DMS 273 (cell line): ENCODE data around the gene RXYLT1.
"Not testable (repeated sequence)": the region's sequence is repeated elsewhere in the genome, so short reads cannot be mapped to it uniquely, and the experiment has no call there.

Experiments
- DNase-seq: peaks from one replicate; lab custom pipeline; 2025; ENCODE audit not compliant: unreplicated experiment; lab: John Stamatoyannopoulos, UW

The RXYLT1 gene

DNA sequence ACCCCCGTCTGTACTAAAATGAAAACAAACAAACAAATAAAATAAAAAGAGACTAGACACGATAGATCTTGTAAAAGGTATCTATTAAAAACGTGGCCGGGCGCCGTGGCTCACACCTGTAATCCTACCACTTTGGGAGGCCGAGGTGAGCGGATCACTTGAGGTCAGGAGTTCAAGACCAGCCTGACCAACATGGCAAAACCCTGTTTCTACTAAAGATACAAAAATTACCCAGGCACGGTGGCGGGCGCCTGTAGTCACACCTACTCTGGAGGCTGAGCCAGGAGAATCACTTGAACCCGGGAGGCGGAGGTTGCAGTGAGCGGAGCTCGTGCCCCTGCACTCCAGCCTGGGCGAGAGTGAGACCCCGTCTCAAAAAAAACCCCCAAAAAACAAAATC, 63.0 kb downstream of the RXYLT1 start:
- DNase-seq = not testable (repeated sequence)

- DNase-seq = no peak
Measured at GRCh38 chr12:63843254-63843720, 63.6 kb downstream of the RXYLT1 start.

- peak; percentile 96 for DNase-seq
Measured at GRCh38 chr12:63843721-63844390, 64.1 kb downstream of the RXYLT1 start.

DNA sequence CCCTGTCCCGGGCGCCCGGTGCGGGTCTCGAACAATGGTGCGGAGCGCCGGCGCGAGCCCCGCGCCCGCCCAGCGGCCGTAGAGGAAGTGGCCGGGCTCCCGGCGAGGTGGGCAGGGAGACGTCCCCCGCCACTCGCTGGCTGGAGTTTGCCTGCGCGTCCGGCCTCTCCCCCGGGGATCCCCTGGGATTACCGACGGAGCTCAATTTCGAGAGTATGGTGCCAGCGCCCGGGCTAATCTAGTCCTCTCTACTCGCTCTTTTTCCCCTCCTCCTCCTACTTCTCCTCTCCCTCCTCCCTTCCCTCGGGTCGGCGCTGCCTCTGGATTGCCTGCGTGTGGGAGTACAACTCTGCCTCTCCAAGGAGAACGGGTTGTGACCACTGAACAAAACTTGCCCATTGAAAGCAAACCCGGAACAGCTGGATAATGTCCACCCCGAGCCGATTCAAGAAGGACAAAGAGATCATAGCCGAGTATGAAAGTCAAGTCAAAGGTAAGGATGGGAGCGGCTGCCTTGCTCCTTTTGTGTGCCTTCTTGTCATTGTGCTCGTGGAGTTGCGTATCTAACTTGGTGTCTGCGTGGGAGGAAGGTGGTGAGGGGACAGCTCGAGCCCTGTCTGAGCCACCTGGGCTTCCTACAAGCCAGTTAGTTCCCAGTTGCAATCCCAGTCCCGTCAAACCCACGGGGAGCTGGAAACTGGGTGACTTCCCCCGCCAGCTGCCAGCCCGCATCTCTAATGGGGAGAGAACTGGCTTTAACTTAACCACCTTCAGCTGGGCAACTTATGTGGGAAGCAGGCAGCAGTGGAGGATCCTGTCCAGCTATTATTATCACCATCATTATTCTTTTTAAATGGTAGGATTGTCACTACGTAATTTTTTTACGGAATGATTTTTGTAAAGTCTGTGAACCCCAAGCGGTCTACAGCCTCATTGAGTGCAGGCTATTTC, 65.0 kb downstream of the RXYLT1 start, which contains the start of gene SRGAP1:
TSS of gene SRGAP1 (plus strand) at position 310 of the 951 bp plus-strand sequence. CDS start at position 427, 117 bp downstream.
- DNase-seq = peak; percentile 78

- peak; percentile 3 for DNase-seq
Measured at GRCh38 chr12:63845726-63846125, 66.0 kb downstream of the RXYLT1 start.

GRCh38 chr12:63846238-63846967, 66.7 kb downstream of the RXYLT1 start:
- peak; percentile 4 for DNase-seq

DNA sequence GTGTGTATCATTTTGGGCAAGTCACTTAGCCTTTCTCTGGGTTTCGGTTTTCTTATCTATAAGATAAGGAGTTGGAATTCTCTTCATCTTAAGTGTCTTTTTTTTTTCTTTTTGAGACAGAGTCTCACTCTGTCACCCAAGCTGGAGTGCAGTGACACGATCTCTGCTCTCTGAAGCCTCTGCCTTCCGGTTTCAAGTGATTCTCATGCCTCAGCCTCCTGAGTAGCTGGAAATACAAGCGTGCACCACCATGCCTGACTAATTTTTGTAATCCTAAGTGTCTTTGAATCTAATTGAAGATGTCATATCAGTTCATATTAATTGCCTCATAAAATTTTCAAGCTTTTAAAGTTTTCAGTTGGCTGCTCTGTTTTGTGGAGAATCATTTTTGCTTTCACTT, 68.7 kb downstream of the RXYLT1 start:
- no peak for DNase-seq

- DNase-seq = peak; percentile 1
Measured at GRCh38 chr12:63849106-63849620, 69.5 kb downstream of the RXYLT1 start.

DNA sequence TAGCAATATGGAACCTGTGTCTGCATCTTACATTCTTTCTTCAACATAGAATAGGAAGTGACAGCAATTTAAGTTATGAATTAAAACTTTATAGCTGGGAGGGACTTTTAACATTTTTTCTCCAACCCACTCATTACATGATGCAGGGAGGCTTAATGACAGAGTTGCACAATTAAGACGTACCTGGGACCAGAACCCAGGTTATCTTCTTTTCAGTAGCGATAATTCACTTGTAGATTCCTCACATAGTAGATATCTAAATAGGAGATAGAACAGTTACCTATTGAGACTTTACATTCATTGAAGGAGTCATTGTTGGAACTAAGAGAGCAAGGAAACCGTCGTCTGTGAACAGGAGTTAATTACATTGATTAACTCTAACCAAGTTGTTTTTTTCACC, 69.9 kb downstream of the RXYLT1 start:
- no peak for DNase-seq

DNA sequence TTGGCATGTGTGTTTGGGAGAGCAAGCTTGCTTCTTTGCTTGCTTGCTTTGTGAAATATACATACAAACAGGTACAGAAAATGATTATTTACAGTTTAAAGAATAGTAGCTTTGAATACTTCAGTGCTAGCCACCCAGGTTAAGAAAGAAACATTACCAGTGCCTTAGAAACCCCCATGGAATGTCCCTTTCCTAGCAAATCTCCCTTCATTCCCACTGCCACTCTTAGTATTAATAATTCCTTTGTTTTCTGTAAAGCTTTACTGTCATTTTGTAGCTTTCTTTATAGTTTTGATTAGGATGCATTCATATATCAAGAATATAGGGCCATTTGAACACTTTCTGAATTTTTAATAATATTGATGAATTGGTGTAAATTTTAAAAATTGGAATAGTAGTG, 74.3 kb downstream of the RXYLT1 start:
- no peak for DNase-seq

GRCh38 chr12:63855299-63855698, 75.6 kb downstream of the RXYLT1 start:
- DNase-seq = no peak

DNA sequence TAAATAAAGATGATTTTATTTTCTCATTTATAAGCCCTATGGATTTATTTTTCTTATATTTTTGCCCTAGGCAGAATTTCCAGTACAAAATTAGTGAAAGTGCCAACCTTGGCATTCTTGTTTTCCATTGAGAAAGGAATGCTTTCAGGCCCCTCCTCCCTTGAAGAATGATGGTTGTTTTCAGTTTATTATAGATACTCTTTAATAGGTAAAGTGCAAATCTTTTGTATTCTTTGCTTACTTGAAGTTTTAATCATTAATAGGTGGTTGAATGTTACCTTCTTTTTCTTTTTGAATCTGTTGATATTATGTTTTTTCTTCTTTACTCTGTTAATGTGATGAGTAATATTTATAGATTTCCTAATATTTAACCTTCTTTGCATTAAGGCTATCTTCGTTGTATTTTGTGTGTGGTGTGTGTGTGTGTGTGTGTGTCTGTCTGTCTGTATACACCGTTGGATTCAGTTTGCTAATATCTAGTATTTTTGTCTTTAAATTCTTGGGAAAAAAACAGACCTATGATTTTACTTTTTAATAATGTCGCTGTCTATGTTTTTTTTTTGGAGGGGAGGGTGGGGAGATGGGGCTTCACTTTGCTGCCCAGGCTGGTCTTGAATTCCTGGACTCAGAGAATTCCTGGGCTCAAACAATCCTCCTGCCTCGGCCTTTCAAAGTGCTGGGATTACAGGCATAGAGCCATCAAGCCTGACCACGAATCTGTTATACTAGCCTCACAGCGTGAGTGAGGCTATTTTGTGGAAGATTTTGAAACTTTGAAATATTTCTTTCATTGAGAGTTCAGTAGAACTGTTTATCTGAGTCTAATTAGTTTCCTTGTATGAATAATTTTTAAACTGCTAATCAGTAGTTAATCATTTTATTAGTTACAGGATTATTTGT, 78.3 kb downstream of the RXYLT1 start:
- DNase-seq = no peak
